Rectal smooth muscle tissue (tissue), 1 donor: ENCODE data around the gene DYNLT1.
"Not testable (repeated sequence)": the region's sequence is repeated elsewhere in the genome, so short reads cannot be mapped to it uniquely, and the experiment has no call there.

Experiments used
- H3K27ac ChIP-seq: one replicate; pipeline ENCODE4 v1.7.0; 2013; ENCODE audit warnings: low read depth, low read length, inconsistent platforms
- H3K27me3 ChIP-seq: one replicate; pipeline ENCODE4 v1.7.0; 2013; ENCODE audit warnings: low read length; ENCODE audit not compliant: control insufficient read depth, insufficient read depth
- H3K36me3 ChIP-seq: one replicate; pipeline ENCODE4 v1.7.0; 2013; ENCODE audit warnings: low read length; ENCODE audit not compliant: control insufficient read depth, insufficient read depth
- H3K4me1 ChIP-seq: one replicate; pipeline ENCODE4 v1.7.0; 2013; ENCODE audit warnings: low read length; ENCODE audit not compliant: control insufficient read depth, insufficient read depth
- H3K4me3 ChIP-seq: one replicate; pipeline ENCODE4 v1.7.0; 2013; ENCODE audit warnings: low read length
- H3K9ac ChIP-seq: one replicate; pipeline ENCODE4 v1.7.0; 2013; ENCODE audit warnings: low read length

Gene DYNLT1

DNA sequence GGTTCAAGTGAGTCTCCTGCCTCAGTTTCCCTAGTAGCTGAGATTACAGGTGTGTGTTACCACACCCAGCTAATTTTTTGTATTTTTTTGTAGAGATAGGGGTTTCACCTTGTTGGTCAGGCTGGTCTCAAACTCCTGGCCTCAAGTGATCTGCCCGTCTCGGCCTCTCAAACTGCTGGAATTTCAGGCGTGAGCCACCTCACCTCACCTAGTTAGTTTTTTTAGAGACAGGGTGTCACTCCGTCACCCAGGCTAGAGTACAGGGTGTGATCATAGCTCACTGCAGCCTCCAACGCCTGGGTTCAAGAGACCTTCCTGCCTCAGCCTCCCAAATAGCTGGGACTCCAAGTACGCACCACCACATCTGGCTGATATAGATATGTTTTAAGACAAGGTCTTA, 28.2 kb upstream of the DYNLT1 start:
- Histone ChIP-seq H3K36me3 (no peaks in the 10 kb centered on the region), H3K27ac (no peak overlapping the region), H3K27me3 (no peaks in the 10 kb centered on the region), H3K9ac (no peak overlapping the region), H3K4me3 (no peak overlapping the region), H3K4me1 (peaks cover 3% of the 10 kb centered on the region)

DNA sequence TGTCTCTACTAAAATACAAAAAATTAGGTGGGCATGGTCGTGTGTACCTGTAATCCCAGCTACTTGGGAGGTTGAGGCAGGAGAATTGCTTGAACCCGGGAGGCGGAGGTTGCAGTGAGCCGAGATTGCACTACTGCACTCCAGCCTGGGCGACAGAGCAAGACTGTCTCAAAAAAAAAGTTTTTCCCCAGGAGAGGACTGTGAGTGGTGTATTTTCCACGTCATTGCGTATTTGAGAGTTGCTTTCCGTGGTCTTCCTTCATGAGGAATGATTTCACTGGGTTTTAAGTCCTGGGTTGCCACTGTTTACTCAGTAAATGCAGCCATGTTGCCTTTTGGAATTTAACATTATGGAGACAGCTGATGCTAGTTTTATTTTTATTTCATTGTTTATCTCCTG, 27.6 kb upstream of the DYNLT1 start:
- H3K27ac ChIP-seq, H3K4me1 ChIP-seq, H3K36me3 ChIP-seq, H3K9ac ChIP-seq, H3K27me3 ChIP-seq, H3K4me3 ChIP-seq: not testable (repeated sequence)

GRCh38 chr6:158669145-158670035, 24.8 kb upstream of the DYNLT1 start:
- H3K4me3 ChIP-seq, result no peak overlapping the region
- H3K36me3 ChIP-seq, result no peaks in the 10 kb centered on the region
- no peaks in the 10 kb centered on the region for H3K27me3 ChIP-seq
- H3K9ac ChIP-seq, result no peak overlapping the region
- H3K27ac ChIP-seq, result no peak overlapping the region
- peaks cover 3% of the 10 kb centered on the region for H3K4me1 ChIP-seq

GRCh38 chr6:158668707-158669103, 24.2 kb upstream of the DYNLT1 start:
- Histone ChIP-seq H3K9ac (no peak overlapping the region), H3K4me1 (peaks cover 3% of the 10 kb centered on the region), H3K4me3 (no peak overlapping the region), H3K27ac (no peak overlapping the region), H3K27me3 (no peaks in the 10 kb centered on the region), H3K36me3 (no peaks in the 10 kb centered on the region)

DNA sequence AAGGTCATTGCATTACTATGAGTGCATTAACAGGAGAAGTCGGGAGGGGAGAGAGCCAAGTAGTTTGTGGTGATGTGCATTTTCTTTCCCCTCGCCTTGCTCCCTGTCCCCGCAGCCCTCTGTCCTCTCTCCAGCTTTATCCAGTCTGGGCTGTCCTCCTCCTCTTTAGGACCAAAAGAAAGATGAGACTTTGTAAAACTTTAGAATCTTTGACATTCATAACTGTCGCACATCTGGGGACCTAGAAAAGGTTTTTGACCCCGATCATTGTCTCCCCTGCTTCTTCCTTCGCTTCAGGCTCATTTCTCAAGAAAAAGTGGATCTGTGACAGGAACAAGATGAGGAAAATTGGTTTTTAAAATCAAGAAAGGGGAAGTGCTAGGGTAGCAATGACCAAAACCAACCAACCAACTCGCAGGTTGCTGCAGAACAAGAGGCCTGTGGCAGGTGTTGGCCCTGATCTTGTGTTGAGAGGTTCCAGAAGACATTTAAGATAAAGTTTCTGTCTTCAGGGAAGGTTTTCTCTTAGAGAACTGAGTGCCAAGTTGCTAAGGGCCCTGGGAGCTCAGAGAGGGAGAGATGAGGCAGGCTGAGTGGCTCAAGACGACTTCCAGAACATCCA, 22.9 kb upstream of the DYNLT1 start:
- H3K9ac ChIP-seq, result no peak overlapping the region

DNA sequence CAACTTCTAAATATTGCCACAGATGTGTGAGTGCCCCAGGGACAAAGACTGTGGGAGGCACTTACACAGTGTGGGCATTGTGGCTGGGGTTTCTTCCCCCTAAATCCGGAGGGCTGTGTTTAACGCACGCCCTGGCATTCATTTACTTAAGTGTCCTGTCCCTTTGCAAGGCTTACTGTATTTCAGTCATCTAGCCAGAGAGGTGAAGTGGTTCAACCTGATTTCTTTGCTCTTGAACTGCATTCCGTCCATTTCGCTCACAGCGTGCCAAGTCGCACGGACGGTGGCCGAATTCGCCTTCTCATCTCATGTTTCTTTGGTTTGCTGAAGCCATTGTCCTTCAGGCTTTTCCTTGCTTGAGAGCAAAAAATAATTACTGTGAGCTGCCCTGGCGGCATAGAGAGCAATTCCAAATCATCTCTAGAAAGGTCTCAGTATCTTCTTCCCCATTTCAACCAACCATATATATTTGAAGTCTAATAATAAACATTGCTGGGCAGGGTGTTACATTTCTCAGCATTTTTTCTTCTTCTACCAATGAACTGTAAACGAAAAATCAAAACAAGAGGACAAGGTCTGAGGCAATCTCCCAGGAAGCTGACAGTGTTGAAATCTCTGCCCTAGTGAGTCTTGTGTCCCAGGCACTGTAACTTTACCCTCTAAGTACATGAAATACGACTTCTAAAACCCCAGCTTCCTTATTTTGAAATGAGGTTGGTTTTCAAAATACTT, 22.3 kb upstream of the DYNLT1 start:
- H3K4me3 ChIP-seq, result no peak overlapping the region

More for the DNA sequence above, 22.9 kb upstream of the DYNLT1 start:
- Histone ChIP-seq H3K4me1 (peaks cover 3% of the 10 kb centered on the region), H3K27me3 (no peaks in the 10 kb centered on the region), H3K4me3 (no peak overlapping the region), H3K36me3 (no peaks in the 10 kb centered on the region), H3K27ac (no peak overlapping the region)

DNA sequence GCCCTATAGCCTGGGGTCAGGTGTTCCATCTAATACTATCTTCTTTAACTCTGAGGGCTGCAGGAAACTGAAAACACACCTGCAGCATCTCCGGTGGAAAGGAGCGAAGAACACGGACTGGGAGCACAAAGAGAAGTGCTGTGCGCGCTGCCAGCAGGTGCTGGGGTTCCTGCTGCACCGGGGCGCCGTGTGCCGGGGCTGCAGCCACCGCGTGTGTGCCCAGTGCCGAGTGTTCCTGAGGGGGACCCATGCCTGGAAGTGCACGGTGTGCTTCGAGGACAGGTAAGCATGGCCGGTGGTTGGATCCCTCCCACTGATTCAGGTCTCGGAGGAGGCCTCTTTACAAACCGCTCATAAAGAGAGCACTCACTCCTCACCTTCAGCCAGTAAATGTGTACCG, 20.8 kb upstream of the DYNLT1 start:
- Histone ChIP-seq H3K4me1 (peaks cover 3% of the 10 kb centered on the region), H3K4me3 (no peak overlapping the region), H3K36me3 (no peaks in the 10 kb centered on the region), H3K27ac (no peak overlapping the region), H3K27me3 (no peaks in the 10 kb centered on the region), H3K9ac (no peak overlapping the region)

More for the DNA sequence above, 22.3 kb upstream of the DYNLT1 start:
- Histone ChIP-seq H3K9ac (no peak overlapping the region), H3K27ac (no peak overlapping the region), H3K4me1 (peaks cover 3% of the 10 kb centered on the region), H3K36me3 (no peaks in the 10 kb centered on the region), H3K27me3 (no peaks in the 10 kb centered on the region)

- H3K27me3 ChIP-seq, result no peaks in the 10 kb centered on the region
- peak overlapping the region; percentile 27 for H3K27ac ChIP-seq
- peaks cover 3% of the 10 kb centered on the region for H3K4me1 ChIP-seq
- no peaks in the 10 kb centered on the region for H3K36me3 ChIP-seq
- H3K4me3 ChIP-seq, result peak overlapping the region; percentile 45
- no peak overlapping the region for H3K9ac ChIP-seq
Observed at GRCh38 chr6:158663625-158664165, 19.2 kb upstream of the DYNLT1 start.

GRCh38 chr6:158662954-158663624, 18.5 kb upstream of the DYNLT1 start:
- Histone ChIP-seq H3K27ac (peak overlapping the region; percentile 27), H3K36me3 (no peaks in the 10 kb centered on the region), H3K27me3 (no peaks in the 10 kb centered on the region), H3K4me1 (no peaks in the 10 kb centered on the region), H3K9ac (no peak overlapping the region), H3K4me3 (peak overlapping the region; percentile 45)

GRCh38 chr6:158662607-158662953, 18.0 kb upstream of the DYNLT1 start:
- Histone ChIP-seq H3K27me3 (no peaks in the 10 kb centered on the region), H3K9ac (no peak overlapping the region), H3K27ac (no peak overlapping the region), H3K4me3 (peak overlapping the region; percentile 45), H3K4me1 (no peaks in the 10 kb centered on the region), H3K36me3 (no peaks in the 10 kb centered on the region)

DNA sequence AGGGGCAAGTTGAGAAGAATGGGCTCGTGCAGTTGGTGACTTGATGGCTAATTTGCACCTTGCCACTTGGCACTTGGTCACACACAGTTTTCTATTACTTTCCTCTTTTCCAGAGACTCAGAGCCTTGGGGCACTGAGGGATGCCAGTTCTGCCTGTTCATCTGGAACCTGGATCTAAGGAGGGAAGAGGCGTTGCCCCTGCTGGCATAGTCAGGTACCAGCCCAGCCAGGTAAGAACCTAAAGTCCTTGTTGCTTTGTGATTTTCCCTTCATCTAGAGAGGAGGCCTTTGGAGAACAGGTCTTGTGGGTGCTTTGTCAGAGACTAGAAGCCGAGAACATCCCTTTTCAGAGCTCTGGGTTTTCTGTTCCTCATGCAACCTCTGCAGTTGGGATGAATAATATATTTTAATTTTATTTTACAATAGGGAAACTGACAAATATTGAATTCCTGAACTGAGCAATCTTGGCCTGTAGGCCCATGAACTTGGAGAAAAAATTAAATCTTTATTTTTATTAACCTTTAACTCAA, 16.7 kb upstream of the DYNLT1 start:
- H3K9ac ChIP-seq, result no peak overlapping the region
- no peak overlapping the region for H3K4me3 ChIP-seq
- no peak overlapping the region for H3K27ac ChIP-seq
- no peaks in the 10 kb centered on the region for H3K27me3 ChIP-seq
- H3K4me1 ChIP-seq, result no peaks in the 10 kb centered on the region
- H3K36me3 ChIP-seq, result no peaks in the 10 kb centered on the region

DNA sequence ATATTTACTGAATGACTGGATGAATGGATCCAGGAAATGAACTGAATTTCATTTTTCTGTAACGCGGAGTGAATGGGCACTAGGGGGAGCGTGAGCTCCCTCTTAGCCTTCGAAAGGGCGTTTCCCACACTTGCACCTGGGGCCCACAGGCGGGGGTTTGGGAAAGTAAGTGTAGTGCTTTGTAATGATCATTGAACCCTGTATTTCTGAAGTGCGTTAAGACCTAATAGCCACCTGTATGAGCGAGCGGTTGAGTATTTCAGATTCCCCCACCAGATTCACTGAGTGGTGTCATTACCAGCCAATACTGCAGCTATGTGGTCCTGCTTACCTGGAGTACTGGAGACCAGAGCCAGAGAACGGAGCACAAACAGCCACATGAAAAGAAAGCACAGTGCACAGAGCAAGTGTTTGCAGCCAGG, 15.8 kb upstream of the DYNLT1 start:
- Histone ChIP-seq H3K27ac (no peak overlapping the region), H3K36me3 (no peaks in the 10 kb centered on the region), H3K4me3 (no peak overlapping the region), H3K9ac (no peak overlapping the region), H3K27me3 (no peaks in the 10 kb centered on the region), H3K4me1 (no peaks in the 10 kb centered on the region)
